KBM-7 (cell line): Measurements from ENCODE around the gene RAB8A.

ENCODE experiments used
- DNase-seq: peaks from one replicate; pipeline ENCODE4 v3.0.0-alpha.2; 2015
- in situ Hi-C: fragments of 300-500 bp; cut with MboI; formaldehyde crosslinking; loops from 2 replicates; pipeline ENCODE4 v1.14.3; 2020; ENCODE audit warnings: low sequenced_read_pairs, low pct_unique_long_range_greater_than_20kb, mixed read lengths

The RAB8A gene

GRCh38 chr19:16111160-16111908 is at the start of gene RAB8A:
RAB8A (plus strand) TSS chr19:16111889; CDS start chr19:16111902, 13 bp downstream.
- peak; percentile 100 for DNase-seq
- in situ Hi-C loops: no loop called here

- no peak for DNase-seq
- in situ Hi-C loops: no loop called here
Observed at GRCh38 chr19:16061943-16062342, 49.7 kb upstream of the RAB8A start.

- peak; percentile 62 for DNase-seq
- in situ Hi-C loops: no loop called here
Observed at GRCh38 chr19:16062789-16063188, 48.9 kb upstream of the RAB8A start.

DNA sequence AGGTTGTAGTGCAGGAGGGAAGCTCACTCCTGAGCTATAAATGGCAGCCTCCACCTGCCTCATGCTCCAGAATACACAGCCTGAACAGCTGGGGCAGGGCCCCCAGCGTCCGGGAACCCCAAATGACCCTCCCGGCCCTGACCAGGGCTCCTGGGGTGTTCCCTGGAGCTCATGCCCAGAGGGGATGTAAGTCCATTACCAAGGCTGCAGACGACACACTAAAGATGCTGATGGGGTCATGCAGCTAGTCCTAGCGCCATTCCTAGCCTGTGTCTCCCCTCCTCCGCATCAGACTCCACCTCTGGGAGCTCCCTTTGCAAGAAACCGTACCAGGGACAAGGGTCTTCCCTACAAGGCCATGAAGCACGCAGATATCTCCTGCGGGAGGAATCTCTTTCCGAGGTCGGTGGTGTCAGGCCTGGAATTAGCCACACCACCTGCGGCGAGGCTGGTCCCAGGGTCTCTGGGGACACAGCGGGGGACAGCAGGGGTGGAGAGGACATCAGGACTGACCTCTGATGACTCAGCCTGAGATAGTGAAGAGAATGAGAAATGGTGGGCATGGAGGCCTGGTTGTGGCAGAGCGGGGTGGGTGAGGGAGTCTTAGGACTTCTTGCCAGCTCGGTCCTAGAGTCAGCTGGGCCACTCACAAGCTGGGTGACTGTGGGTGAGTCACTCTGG is 47.3 kb upstream of the RAB8A start:
- no peak for DNase-seq
- in situ Hi-C loops: no loop called here

- peak; percentile 87 for DNase-seq
- in situ Hi-C loops: no loop called here
Observed at GRCh38 chr19:16066611-16067104, 45.0 kb upstream of the RAB8A start.

GRCh38 chr19:16067205-16067938 is 44.3 kb upstream of the RAB8A start:
- DNase-seq: no peak
- in situ Hi-C loops: no loop called here

DNA sequence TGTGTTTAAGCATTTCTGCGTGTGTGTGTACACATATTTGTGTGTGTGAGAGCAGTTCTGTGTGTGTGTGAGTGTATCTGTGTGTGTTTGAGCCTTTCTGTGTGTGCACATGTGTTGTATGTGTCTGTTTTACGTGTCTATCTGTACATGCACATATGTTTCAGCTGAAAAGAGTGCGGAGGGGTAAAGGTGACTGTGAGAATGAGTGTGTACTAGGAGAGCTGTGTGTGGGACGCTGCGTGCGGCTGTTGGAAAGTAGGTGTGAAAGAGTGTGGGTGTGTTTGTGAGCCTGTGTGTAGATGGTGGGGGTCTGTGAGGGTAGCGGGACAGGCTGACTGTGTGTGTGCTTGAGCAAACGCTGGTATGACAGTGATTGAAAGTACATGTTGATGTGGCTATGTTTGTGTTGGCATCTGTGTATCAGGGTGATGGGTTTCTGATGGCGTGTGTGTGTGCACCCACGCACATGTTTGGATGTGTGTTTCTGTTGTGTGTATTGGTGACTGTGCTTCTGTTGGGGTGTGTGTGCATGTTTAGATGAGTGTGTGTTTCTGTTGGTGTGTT is 42.9 kb upstream of the RAB8A start:
- no peak for DNase-seq
- in situ Hi-C loops: no loop called here

DNA sequence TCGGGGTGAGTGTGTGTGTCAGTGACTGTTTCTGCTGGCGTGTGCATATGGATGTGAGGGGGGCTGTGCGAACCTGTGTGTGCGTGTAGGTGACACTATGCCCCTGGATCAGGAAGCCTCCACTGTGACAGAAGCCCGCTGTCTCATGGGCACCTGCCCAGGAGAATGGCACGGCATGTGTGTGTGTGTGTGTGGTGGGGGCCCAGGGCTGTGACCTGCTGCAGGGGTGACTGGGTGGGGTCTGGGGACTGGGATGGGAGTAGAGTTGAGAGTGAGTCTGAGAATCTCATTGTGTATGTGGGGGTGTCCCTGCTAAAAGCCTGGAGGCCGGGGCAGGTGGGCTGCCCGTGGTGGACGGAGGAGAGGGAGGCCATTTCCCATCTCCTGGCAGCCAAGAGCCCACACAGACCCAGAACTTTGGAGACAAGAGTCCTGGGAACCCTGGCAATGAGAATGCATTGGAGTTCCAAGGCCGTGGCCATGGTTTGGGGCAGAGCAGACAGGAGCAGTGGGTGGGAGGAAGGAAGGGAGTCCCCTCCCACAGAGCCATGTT is 41.8 kb upstream of the RAB8A start:
- no peak for DNase-seq
- in situ Hi-C loops: no loop called here

GRCh38 chr19:16070366-16070990 is 41.2 kb upstream of the RAB8A start:
- in situ Hi-C loops: no loop called here
- DNase-seq: peak; percentile 79

DNA sequence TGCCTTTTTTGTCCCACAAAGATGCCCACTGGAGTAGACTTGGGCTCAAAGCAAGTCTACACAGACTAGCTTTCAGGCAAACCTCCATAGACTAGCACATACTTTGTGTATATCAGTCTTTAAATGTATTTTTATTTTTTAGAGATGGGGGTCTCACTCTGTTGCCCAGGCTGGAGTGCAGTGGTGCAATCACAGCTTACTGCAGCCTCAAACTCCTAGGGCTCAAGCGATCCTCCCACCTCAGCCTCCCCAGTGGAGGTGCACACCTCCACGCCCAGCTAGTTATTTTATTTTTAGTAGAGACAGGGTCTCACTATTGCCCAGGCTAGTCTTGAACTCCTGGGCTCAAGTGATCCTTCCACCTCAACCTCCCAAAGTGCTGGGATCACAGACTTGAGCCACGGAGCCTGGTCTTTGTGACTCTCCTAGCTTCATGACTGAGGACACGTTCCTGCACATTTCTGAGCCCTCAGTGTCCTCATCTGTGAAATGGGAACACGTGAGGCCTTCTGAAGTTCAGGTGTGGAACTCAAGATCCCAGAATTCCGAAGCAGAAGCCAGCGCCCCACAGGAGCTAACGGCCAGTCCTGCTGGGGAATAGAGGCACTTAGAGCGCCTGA is 40.5 kb upstream of the RAB8A start:
- in situ Hi-C loops: no loop called here
- DNase-seq: no peak

DNA sequence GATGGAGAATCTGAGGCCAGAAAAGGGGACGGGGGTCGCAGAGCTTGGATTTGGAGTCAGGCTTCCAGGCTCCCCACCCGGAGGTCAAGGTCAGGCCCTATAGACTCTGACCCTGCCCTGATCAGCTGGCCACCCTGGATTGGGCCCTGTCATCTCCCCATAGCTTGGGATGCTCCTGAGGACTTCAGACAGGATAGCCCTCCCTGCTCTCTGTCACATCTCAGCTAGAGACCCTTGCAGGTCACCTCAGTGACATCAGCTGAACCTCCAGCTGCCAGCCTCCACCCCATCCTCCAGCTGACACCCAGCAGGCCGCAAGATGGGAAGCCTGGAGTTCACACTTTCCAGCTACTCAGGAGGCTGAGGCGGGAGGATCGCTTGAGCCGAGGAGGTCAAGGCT is 38.2 kb upstream of the RAB8A start:
- in situ Hi-C loops: no loop called here

GRCh38 chr19:16073988-16074387 is 37.7 kb upstream of the RAB8A start:
- DNase-seq: no peak
- in situ Hi-C loops: no loop called here

More for the DNA sequence above, 38.2 kb upstream of the RAB8A start:
- no peak for DNase-seq

- in situ Hi-C loops: no loop called here
- DNase-seq: no peak
Observed at GRCh38 chr19:16074488-16075365, 37.0 kb upstream of the RAB8A start.

DNA sequence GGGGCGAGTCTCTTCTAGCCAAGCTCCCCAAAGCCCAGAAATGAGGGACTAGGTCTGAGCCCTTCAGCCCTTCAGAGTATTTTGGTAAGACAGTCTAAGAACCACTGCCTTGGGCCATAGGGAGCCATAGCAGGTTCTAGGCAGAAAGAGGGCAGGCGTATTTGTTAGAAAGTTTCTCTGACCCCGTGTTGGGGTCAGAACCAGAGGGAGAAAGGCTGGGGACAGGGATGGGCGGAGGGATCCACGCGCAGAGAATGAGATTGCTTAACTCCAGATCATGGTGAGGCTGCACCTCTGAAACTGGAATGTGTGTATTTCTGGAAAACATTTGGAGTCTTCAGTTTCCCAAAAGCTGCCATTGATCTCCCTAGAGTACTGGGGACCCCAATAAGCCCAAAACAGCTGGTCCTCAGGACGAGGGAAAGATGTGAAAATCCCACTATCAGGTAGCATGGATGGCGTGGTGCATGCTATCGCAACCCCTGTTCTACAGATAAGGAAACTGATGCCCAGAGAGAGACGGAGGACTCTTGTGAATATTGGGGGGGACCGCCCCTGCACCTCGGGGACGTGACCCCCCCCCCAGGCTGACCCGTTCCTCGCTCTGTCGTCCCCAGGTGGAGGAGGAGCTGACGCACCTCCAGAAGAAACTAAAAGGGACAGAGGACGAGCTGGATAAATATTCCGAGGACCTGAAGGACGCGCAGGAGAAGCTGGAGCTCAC is 36.1 kb upstream of the RAB8A start:
- in situ Hi-C loops: no loop called here
- no peak for DNase-seq

GRCh38 chr19:16076154-16076957 is 35.3 kb upstream of the RAB8A start, which contains the start of gene TPM4:
TPM4 (plus strand) TSS chr19:16076495; CDS start chr19:16076566, 71 bp downstream.
- DNase-seq: peak; percentile 91
- in situ Hi-C loops: no loop called here

- in situ Hi-C loops: no loop called here
- DNase-seq: no peak
Observed at GRCh38 chr19:16076958-16077611, 34.6 kb upstream of the RAB8A start.
